ENCODE measurements around the gene NOSTRIN.
"Not testable (repeated sequence)": the region's sequence is repeated elsewhere in the genome, so short reads cannot be mapped to it uniquely, and the experiment has no call there.

Gene NOSTRIN

GRCh38 chr2:168855601-168856000 is 53.2 kb downstream of the NOSTRIN start:
- H3K9ac ChIP-seq (ENCODE audit: low read length) = no peak overlapping the region
- H3K4me3 ChIP-seq (ENCODE audit: insufficient read depth, low read length, poor library complexity, severe bottlenecking) = no peak overlapping the region
- no peak overlapping the region for H3K4me2 ChIP-seq (ENCODE audit: low read depth, low read length, poor library complexity, severe bottlenecking)
- H4K20me1 ChIP-seq (ENCODE audit: low read depth, low read length) = no peaks in the 10 kb centered on the region
- H3K9me3 ChIP-seq (ENCODE audit: insufficient read depth, low read length) = no peaks in the 10 kb centered on the region
- H3K79me2 ChIP-seq (ENCODE audit: insufficient read depth, low read length) = no peaks in the 10 kb centered on the region
- H3K9me2 ChIP-seq (replicated peaks; ENCODE audit: insufficient read depth, low read length) = no peaks in the 10 kb centered on the region
- TF ChIP-seq CTCF (IDR thresholded peaks at IDR 0.05; ENCODE audit: insufficient read depth, low read length, poor library complexity, severe bottlenecking) (no peak), EZH2phosphoT487 (conservative IDR thresholded peaks at IDR 0.05; ENCODE audit: low read length) (no peak)
- no peaks in the 10 kb centered on the region for H3K36me3 ChIP-seq (ENCODE audit: low read length)
- H2AFZ ChIP-seq (ENCODE audit: low read depth, low read length, severe bottlenecking) = no peak overlapping the region
- H3F3A ChIP-seq (ENCODE audit: insufficient read depth) = no peaks in the 10 kb centered on the region
- no peaks in the 10 kb centered on the region for H3K27me3 ChIP-seq (ENCODE audit: low read length)
- no peak overlapping the region for H3K27ac ChIP-seq (ENCODE audit: low read depth, low read length)

GRCh38 chr2:168858146-168858545 is 55.7 kb downstream of the NOSTRIN start:
- Histone ChIP-seq H3K9me2 (replicated peaks; ENCODE audit: insufficient read depth, low read length) (no peaks in the 10 kb centered on the region), H3K79me2 (ENCODE audit: insufficient read depth, low read length) (no peaks in the 10 kb centered on the region), H3K27me3 (ENCODE audit: low read length) (no peaks in the 10 kb centered on the region), H3K4me3 (ENCODE audit: insufficient read depth, low read length, poor library complexity, severe bottlenecking) (no peak overlapping the region), H3F3A (ENCODE audit: insufficient read depth) (no peaks in the 10 kb centered on the region), H4K20me1 (ENCODE audit: low read depth, low read length) (no peaks in the 10 kb centered on the region), H3K4me2 (ENCODE audit: low read depth, low read length, poor library complexity, severe bottlenecking) (no peak overlapping the region), H2AFZ (ENCODE audit: low read depth, low read length, severe bottlenecking) (no peak overlapping the region), H3K27ac (ENCODE audit: low read depth, low read length) (no peak overlapping the region), H3K9me3 (ENCODE audit: insufficient read depth, low read length) (no peaks in the 10 kb centered on the region), H3K9ac (ENCODE audit: low read length) (no peak overlapping the region), H3K36me3 (ENCODE audit: low read length) (peaks cover 3% of the 10 kb centered on the region; the same call in 1 of the 2 replicates)
- TF ChIP-seq EZH2phosphoT487 (conservative IDR thresholded peaks at IDR 0.05; ENCODE audit: low read length) (no peak), CTCF (IDR thresholded peaks at IDR 0.05; ENCODE audit: insufficient read depth, low read length, poor library complexity, severe bottlenecking) (no peak)

- H3K79me2 ChIP-seq (ENCODE audit: insufficient read depth, low read length); H3K9me2 ChIP-seq (replicated peaks; ENCODE audit: insufficient read depth, low read length); H3K9me3 ChIP-seq (ENCODE audit: insufficient read depth, low read length); H3K27me3 ChIP-seq (ENCODE audit: low read length); H3K27ac ChIP-seq (ENCODE audit: low read depth, low read length); H3F3A ChIP-seq (ENCODE audit: insufficient read depth); H3K4me2 ChIP-seq (ENCODE audit: low read depth, low read length, poor library complexity, severe bottlenecking); H4K20me1 ChIP-seq (ENCODE audit: low read depth, low read length); H2AFZ ChIP-seq (ENCODE audit: low read depth, low read length, severe bottlenecking); H3K9ac ChIP-seq (ENCODE audit: low read length); H3K4me3 ChIP-seq (ENCODE audit: insufficient read depth, low read length, poor library complexity, severe bottlenecking): not testable (repeated sequence)
- peaks cover 15% of the 10 kb centered on the region for H3K36me3 ChIP-seq (ENCODE audit: low read length)
Observed at GRCh38 chr2:168867164-168867563, 64.7 kb downstream of the NOSTRIN start.

- not testable (repeated sequence) for H3K27ac ChIP-seq (ENCODE audit: low read depth, low read length); H3K4me2 ChIP-seq (ENCODE audit: low read depth, low read length, poor library complexity, severe bottlenecking); H3K9me3 ChIP-seq (ENCODE audit: insufficient read depth, low read length); H3K27me3 ChIP-seq (ENCODE audit: low read length); H3F3A ChIP-seq (ENCODE audit: insufficient read depth); H3K9ac ChIP-seq (ENCODE audit: low read length); H2AFZ ChIP-seq (ENCODE audit: low read depth, low read length, severe bottlenecking); H4K20me1 ChIP-seq (ENCODE audit: low read depth, low read length); H3K4me3 ChIP-seq (ENCODE audit: insufficient read depth, low read length, poor library complexity, severe bottlenecking); H3K9me2 ChIP-seq (replicated peaks; ENCODE audit: insufficient read depth, low read length)
- peaks cover 18% of the 10 kb centered on the region; the same call in 1 of the 2 replicates for H3K79me2 ChIP-seq (ENCODE audit: insufficient read depth, low read length)
- peaks cover 33% of the 10 kb centered on the region for H3K36me3 ChIP-seq (ENCODE audit: low read length)
Observed at GRCh38 chr2:168870369-168870768, 67.9 kb downstream of the NOSTRIN start.

- not testable (repeated sequence) for H4K20me1 ChIP-seq (ENCODE audit: low read depth, low read length); H3F3A ChIP-seq (ENCODE audit: insufficient read depth); H3K9ac ChIP-seq (ENCODE audit: low read length); H3K4me2 ChIP-seq (ENCODE audit: low read depth, low read length, poor library complexity, severe bottlenecking); H3K4me3 ChIP-seq (ENCODE audit: insufficient read depth, low read length, poor library complexity, severe bottlenecking); H3K9me2 ChIP-seq (replicated peaks; ENCODE audit: insufficient read depth, low read length); H2AFZ ChIP-seq (ENCODE audit: low read depth, low read length, severe bottlenecking); H3K27ac ChIP-seq (ENCODE audit: low read depth, low read length); H3K27me3 ChIP-seq (ENCODE audit: low read length); H3K9me3 ChIP-seq (ENCODE audit: insufficient read depth, low read length)
- peaks cover 37% of the 10 kb centered on the region for H3K36me3 ChIP-seq (ENCODE audit: low read length)
- H3K79me2 ChIP-seq (ENCODE audit: insufficient read depth, low read length) = peaks cover 21% of the 10 kb centered on the region; the same call in 1 of the 2 replicates
Observed at GRCh38 chr2:168870824-168871223, 68.4 kb downstream of the NOSTRIN start.

All from SU-DHL-6 (cell line).